ENCODE measurements around the gene ATG101.

GRCh38 chr12:52043386-52044212 lies 26.2 kb upstream of the ATG101 start:
- no peak for TF ChIP-seq GATA2 (IDR thresholded peaks at IDR 0.05; ENCODE audit: low read depth, low read length)
- TF ChIP-seq GATA3 (IDR thresholded peaks at IDR 0.05; ENCODE audit: low read depth, low read length), result no peak
